ENCODE measurements around the gene PISD.

- TF ChIP-seq WT1 (tag by site-specific recombination; IDR thresholded peaks at IDR 0.05) (no peak), ZFHX2 (tag by site-specific recombination; conservative IDR thresholded peaks at IDR 0.05) (no peak), ZNF488 (tag by site-specific recombination; IDR thresholded peaks at IDR 0.05) (no peak)
These were observed 34.7 kb downstream of the PISD start for GRCh38 chr22:31627223-31627731.
